Neural cell (in vitro differentiated cells): Measurements from ENCODE around the gene SPTBN1.

ENCODE experiments used
- CTCF ChIP-seq: fragments of 450-650 bp; IDR thresholded peaks from 2 replicates; pipeline ENCODE4 v1.5.1; 2014; ENCODE audit warnings: antibody characterized with exemption, mild to moderate bottlenecking, moderate library complexity; ENCODE audit not compliant: poor library complexity, severe bottlenecking
- EP300 ChIP-seq: fragments of 450-650 bp; conservative IDR thresholded peaks from 2 replicates; pipeline ENCODE4 v1.6.1; 2014; ENCODE audit warnings: antibody characterized with exemption, mild to moderate bottlenecking, moderate library complexity; ENCODE audit not compliant: poor library complexity, severe bottlenecking
- EZH2 ChIP-seq: fragments of 200-600, 300-800 bp; shearing (Covaris generic), sonication (generic); IDR thresholded peaks from 2 replicates; pipeline ENCODE4 v1.6.1; 2014; ENCODE audit warnings: antibody characterized with exemption, low read length, borderline replicate concordance, mild to moderate bottlenecking; ENCODE audit not compliant: insufficient read depth, poor library complexity, severe bottlenecking
- POLR2AphosphoS5 ChIP-seq: IDR thresholded peaks from 2 replicates; pipeline ENCODE4 v1.6.1; 2012
- RAD21 ChIP-seq: fragments of 450-650 bp; conservative IDR thresholded peaks from 2 replicates; pipeline ENCODE4 v1.6.1; 2014; ENCODE audit warnings: antibody characterized with exemption, mild to moderate bottlenecking, moderate library complexity
- TAF1 ChIP-seq: IDR thresholded peaks from 2 replicates; pipeline ENCODE4 v1.6.1; 2012; ENCODE audit warnings: low read depth
- TF ChIP-seq, protein P1 (sequence below): IDR thresholded peaks from 2 replicates; pipeline ENCODE4 v1.6.1; 2012; ENCODE audit warnings: borderline replicate concordance

DNA sequence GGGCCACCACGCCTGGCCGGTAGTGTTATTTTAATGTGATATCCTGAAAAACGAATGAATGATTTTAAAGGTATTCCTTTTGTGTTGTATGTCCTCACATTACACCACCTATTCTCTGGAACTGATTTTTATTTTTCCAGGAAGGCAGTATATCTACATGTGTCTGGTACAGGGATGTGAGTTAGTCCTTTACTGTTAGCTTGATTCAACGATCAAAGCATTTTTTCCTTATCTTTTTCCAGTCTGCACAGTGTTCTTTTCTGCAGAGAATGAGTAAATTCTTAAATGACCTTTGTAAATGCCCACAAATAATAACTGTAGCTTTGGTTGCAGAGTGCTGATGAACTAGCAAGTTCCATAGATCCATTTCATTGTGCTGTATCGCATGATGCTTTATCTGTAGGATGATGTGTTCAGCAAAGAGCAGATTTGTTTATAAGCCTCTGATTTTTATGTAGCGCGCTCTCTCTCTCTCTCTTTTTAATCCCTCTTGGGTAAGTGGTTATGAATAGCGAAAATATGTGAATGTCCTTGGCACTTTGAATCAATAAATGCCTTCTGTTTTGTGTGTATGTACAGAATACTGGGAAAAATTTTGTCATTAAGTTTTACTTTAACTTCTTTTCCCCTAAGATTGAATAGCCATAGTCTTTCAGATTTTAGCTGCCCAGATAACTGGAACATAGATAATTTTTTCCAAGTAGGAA lies 184.9 kb downstream of the SPTBN1 start:
- TF ChIP-seq, protein P1, sequence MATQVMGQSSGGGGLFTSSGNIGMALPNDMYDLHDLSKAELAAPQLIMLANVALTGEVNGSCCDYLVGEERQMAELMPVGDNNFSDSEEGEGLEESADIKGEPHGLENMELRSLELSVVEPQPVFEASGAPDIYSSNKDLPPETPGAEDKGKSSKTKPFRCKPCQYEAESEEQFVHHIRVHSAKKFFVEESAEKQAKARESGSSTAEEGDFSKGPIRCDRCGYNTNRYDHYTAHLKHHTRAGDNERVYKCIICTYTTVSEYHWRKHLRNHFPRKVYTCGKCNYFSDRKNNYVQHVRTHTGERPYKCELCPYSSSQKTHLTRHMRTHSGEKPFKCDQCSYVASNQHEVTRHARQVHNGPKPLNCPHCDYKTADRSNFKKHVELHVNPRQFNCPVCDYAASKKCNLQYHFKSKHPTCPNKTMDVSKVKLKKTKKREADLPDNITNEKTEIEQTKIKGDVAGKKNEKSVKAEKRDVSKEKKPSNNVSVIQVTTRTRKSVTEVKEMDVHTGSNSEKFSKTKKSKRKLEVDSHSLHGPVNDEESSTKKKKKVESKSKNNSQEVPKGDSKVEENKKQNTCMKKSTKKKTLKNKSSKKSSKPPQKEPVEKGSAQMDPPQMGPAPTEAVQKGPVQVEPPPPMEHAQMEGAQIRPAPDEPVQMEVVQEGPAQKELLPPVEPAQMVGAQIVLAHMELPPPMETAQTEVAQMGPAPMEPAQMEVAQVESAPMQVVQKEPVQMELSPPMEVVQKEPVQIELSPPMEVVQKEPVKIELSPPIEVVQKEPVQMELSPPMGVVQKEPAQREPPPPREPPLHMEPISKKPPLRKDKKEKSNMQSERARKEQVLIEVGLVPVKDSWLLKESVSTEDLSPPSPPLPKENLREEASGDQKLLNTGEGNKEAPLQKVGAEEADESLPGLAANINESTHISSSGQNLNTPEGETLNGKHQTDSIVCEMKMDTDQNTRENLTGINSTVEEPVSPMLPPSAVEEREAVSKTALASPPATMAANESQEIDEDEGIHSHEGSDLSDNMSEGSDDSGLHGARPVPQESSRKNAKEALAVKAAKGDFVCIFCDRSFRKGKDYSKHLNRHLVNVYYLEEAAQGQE: no peak
- TF ChIP-seq RAD21: no peak
- no peak for TF ChIP-seq CTCF
- no peak for TF ChIP-seq TAF1
- no peak for TF ChIP-seq EP300
- no peak for TF ChIP-seq EZH2
- TF ChIP-seq POLR2AphosphoS5: no peak
